MM.1S (cell line): Measurements from ENCODE around the gene GNB1.

Source experiments
- DNase-seq: peaks from one replicate; pipeline ENCODE4 v3.0.0-alpha.2; 2015
- H2AFZ ChIP-seq: fragments of 300-600 bp; sonication (generic); 2 replicates; pipeline ENCODE4 v1.6.0; 2016; ENCODE audit warnings: antibody characterized with exemption, low read length
- H3F3A ChIP-seq: fragments of 300-600 bp; sonication (generic); 2 replicates; pipeline ENCODE4 v1.6.1; 2016; ENCODE audit warnings: mild to moderate bottlenecking, antibody characterized with exemption, low read length, moderate library complexity, mixed read lengths; ENCODE audit not compliant: insufficient read depth
- H3K27ac ChIP-seq: fragments of 300-600 bp; sonication (generic); 2 replicates; pipeline ENCODE4 v1.5.1; 2016; ENCODE audit warnings: mild to moderate bottlenecking, low read length
- H3K27me3 ChIP-seq: fragments of 300-600 bp; sonication (generic); replicated peaks from 2 replicates; pipeline ENCODE4 v1.6.0; 2016; ENCODE audit warnings: low read length; ENCODE audit not compliant: insufficient read depth
- H3K36me3 ChIP-seq: fragments of 300-600 bp; sonication (generic); replicated peaks from 2 replicates; pipeline ENCODE4 v1.6.1; 2016; ENCODE audit warnings: mild to moderate bottlenecking, low read length, mixed read lengths; ENCODE audit not compliant: insufficient read depth
- H3K4me1 ChIP-seq: fragments of 300-600 bp; sonication (generic); 2 replicates; pipeline ENCODE4 v1.6.1; 2016; ENCODE audit warnings: low read length, mixed read lengths
- H3K4me2 ChIP-seq: fragments of 300-600 bp; sonication (generic); 2 replicates; pipeline ENCODE4 v1.6.0; 2016; ENCODE audit warnings: low read depth, low read length
- H3K4me3 ChIP-seq: fragments of 300-600 bp; sonication (generic); 2 replicates; pipeline ENCODE4 v1.5.1; 2016; ENCODE audit warnings: low read length, mixed read lengths
- H3K79me2 ChIP-seq: fragments of 300-600 bp; sonication (generic); 2 replicates; pipeline ENCODE4 v1.6.1; 2016; ENCODE audit warnings: mixed run types, low read length, mixed read lengths
- H3K9ac ChIP-seq: fragments of 300-600 bp; sonication (generic); 2 replicates; pipeline ENCODE4 v1.6.1; 2016; ENCODE audit warnings: low read length, mixed read lengths
- H3K9me2 ChIP-seq: fragments of 300-600 bp; sonication (generic); replicated peaks from 2 replicates; pipeline ENCODE4 v1.6.1; 2016; ENCODE audit warnings: mild to moderate bottlenecking, low read length, mixed read lengths; ENCODE audit not compliant: insufficient read depth
- H3K9me3 ChIP-seq: fragments of 300-600 bp; sonication (generic); replicated peaks from 2 replicates; pipeline ENCODE4 v1.6.1; 2016; ENCODE audit warnings: mild to moderate bottlenecking, low read length, mixed read lengths; ENCODE audit not compliant: insufficient read depth
- H4K20me1 ChIP-seq: fragments of 300-600 bp; sonication (generic); 2 replicates; pipeline ENCODE4 v1.6.1; 2016; ENCODE audit warnings: mild to moderate bottlenecking, low read length, moderate library complexity, mixed read lengths; ENCODE audit not compliant: insufficient read depth
- EZH2 ChIP-seq: fragments of 300-600 bp; sonication (generic); optimal IDR thresholded peaks from 2 replicates; pipeline ENCODE3; 2017; ENCODE audit warnings: low read depth, mild to moderate bottlenecking, antibody characterized with exemption, low read length, mixed read lengths
- EZH2phosphoT487 ChIP-seq: fragments of 300-600 bp; sonication (generic); IDR thresholded peaks from 2 replicates; pipeline ENCODE4 v1.6.1; 2018; ENCODE audit warnings: antibody characterized with exemption, low read length
- TF ChIP-seq, protein P1 (sequence below): fragments of 300-600 bp; sonication (generic); IDR thresholded peaks from 2 replicates; pipeline ENCODE4 v1.5.1; 2016; ENCODE audit warnings: antibody characterized with exemption, low read length, mixed read lengths

GNB1 gene

DNA sequence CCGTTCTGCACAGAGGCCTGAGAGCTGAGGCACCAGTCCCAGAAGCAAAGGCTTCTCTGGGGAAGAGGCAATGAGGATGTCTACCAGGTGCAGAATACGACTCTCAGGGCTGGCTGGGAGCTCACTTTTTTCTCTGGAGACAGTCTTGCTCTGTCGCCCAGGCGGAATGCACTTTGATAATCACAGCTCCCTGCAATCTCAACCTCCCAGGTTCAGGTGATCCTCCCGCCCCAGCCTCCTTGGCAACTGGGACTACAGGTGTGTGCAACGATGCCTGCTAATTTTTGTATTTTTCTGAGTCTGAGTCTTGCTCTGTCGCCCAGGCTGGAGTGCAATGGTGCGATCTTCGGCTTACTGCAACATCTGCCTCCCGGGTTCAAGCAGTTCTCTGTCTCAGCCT lies 130.2 kb downstream of the GNB1 start:
- no peak overlapping the region for H3K4me3 ChIP-seq
- TF ChIP-seq, protein P1, sequence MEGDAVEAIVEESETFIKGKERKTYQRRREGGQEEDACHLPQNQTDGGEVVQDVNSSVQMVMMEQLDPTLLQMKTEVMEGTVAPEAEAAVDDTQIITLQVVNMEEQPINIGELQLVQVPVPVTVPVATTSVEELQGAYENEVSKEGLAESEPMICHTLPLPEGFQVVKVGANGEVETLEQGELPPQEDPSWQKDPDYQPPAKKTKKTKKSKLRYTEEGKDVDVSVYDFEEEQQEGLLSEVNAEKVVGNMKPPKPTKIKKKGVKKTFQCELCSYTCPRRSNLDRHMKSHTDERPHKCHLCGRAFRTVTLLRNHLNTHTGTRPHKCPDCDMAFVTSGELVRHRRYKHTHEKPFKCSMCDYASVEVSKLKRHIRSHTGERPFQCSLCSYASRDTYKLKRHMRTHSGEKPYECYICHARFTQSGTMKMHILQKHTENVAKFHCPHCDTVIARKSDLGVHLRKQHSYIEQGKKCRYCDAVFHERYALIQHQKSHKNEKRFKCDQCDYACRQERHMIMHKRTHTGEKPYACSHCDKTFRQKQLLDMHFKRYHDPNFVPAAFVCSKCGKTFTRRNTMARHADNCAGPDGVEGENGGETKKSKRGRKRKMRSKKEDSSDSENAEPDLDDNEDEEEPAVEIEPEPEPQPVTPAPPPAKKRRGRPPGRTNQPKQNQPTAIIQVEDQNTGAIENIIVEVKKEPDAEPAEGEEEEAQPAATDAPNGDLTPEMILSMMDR: no peak
- TF ChIP-seq EZH2phosphoT487 (no peak), EZH2 (no peak)
- no peaks in the 10 kb centered on the region for H3F3A ChIP-seq
- H3K9ac ChIP-seq: no peak overlapping the region
- no peaks in the 10 kb centered on the region for H3K9me3 ChIP-seq
- H3K27ac ChIP-seq: no peak overlapping the region
- no peak overlapping the region for H3K4me2 ChIP-seq
- H3K4me1 ChIP-seq: no peaks in the 10 kb centered on the region
- H3K9me2 ChIP-seq: no peaks in the 10 kb centered on the region
- H2AFZ ChIP-seq: no peak overlapping the region
- H3K27me3 ChIP-seq: no peaks in the 10 kb centered on the region
- no peaks in the 10 kb centered on the region; the same call in none of the 2 replicates for H3K36me3 ChIP-seq
- DNase-seq: no peak
- no peaks in the 10 kb centered on the region; the same call in 1 of the 2 replicates for H4K20me1 ChIP-seq
- peaks cover 86% of the 10 kb centered on the region for H3K79me2 ChIP-seq

- Histone ChIP-seq H3K27ac (no peak overlapping the region), H3K27me3 (no peaks in the 10 kb centered on the region), H3K4me1 (no peaks in the 10 kb centered on the region), H2AFZ (no peak overlapping the region), H3K4me3 (no peak overlapping the region), H3K4me2 (no peak overlapping the region), H3K9me3 (no peaks in the 10 kb centered on the region), H3K79me2 (peaks cover 82% of the 10 kb centered on the region), H3K9me2 (no peaks in the 10 kb centered on the region), H3K36me3 (peaks cover 1% of the 10 kb centered on the region), H3F3A (no peaks in the 10 kb centered on the region), H3K9ac (no peak overlapping the region), H4K20me1 (no peaks in the 10 kb centered on the region; the same call in 1 of the 2 replicates)
- TF ChIP-seq, protein P1: no peak
- TF ChIP-seq EZH2phosphoT487 (no peak), EZH2 (no peak)
- no peak for DNase-seq
These were observed 130.6 kb downstream of the GNB1 start for GRCh38 chr1:1760345-1760650.

DNA sequence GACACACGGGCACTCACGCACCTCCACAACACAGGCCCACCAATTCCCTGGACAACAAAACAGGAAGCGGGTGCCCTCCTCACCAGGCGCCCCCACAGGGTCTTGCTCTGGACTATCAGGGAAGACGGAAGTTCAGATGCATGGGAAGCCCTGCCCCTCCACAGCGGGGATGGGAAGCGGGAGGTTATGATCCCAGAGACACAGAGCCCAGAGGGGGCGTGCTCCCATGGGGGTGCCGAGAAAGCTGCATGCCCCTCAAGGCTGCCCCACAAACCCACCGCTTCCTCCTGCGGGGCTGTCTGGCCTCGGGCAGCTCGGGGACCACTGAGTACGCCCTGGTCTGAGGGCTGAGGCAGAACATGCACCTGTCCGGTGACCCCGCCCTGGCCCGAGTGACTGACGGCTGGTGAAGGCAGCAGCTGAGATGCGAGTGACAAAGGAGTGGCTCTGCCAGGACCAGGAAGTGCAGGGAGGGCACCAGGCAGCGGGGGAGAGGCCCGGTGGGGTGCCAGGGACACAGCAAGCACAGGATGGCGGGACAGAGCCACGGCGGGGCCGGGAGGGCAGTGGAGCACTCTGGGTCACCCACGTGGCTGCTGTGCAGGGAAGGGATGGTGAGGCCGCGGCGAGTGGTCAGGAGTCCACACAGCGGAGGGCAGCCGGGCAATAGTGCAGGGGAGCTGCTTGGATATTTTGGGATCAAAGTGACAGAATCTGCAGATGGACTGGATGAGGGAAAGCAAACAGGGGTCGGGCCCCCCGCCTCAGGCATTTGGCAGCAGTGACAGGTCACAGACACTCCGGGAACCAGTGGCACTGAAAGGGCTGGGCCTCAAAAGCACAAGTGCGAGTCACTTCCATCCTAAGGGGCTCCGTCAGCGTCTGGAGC lies 131.2 kb downstream of the GNB1 start:
- H3K9me3 ChIP-seq: no peaks in the 10 kb centered on the region
- no peak overlapping the region for H3K4me2 ChIP-seq
- H3K27me3 ChIP-seq: no peaks in the 10 kb centered on the region
- peaks cover 4% of the 10 kb centered on the region for H3K36me3 ChIP-seq
- H3K9me2 ChIP-seq: no peaks in the 10 kb centered on the region
- TF ChIP-seq EZH2phosphoT487 (no peak), EZH2 (no peak)
- TF ChIP-seq, protein P1: no peak
- no peak overlapping the region for H3K9ac ChIP-seq
- no peaks in the 10 kb centered on the region for H3F3A ChIP-seq
- H3K27ac ChIP-seq: no peak overlapping the region
- H2AFZ ChIP-seq: no peak overlapping the region
- H4K20me1 ChIP-seq: no peaks in the 10 kb centered on the region; the same call in 1 of the 2 replicates
- H3K4me3 ChIP-seq: no peak overlapping the region
- DNase-seq: no peak
- peaks cover 77% of the 10 kb centered on the region for H3K79me2 ChIP-seq
- no peaks in the 10 kb centered on the region for H3K4me1 ChIP-seq
